Measurements from ENCODE around the gene GALNT2. TPM values are rescaled to one million over a fixed set of nuclear protein-coding genes. Genes with fewer than 3 reads are reported as not detected.

GALNT2 gene
- polyA plus RNA-seq, 3 donors, result 19.6 to 25.6 (median 23.4) TPM

DNA sequence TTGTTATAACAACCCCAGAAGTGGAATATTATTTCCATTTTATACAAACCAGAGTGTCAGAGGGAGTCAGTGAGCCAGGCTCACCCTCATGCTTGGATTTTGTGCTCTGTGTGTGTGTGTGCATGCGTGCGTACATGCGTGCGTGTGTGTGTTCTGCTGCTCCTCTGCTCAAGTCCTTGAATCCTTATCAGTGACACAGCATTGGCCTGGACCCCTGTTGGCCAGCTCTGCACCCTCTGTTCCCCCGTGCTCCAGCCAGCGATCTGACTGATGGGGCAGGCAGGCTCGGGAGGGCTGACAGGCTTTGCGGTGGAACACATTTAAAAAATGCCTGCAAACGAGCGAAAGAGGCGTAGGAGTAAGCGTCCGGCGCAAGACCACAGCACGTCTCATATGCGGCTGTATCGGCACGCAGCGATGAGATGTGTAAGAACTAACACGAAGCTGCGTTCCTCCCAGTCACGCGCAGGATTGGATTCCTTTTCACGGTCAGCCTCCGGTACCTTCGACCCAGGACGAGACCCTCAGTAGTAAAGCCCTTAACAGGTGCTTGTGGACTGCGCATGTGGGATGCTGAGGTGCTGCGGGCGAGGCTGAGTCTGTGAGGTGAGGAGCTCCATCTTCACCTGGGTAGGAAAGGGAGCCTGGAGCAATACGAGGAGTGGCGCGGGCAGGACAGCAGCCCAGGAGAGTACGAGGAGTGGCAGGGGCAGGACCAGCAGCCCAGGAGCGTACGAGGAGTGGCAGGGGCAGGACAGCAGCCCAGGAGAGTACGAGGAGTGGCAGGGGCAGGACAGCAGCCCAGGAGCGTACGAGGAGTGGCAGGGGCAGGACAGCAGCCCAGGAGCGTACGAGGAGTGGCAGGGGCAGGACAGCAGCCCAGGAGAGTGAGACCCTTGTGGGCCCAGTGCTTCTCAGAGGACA, 130.9 kb downstream of the GALNT2 start:
- no peak overlapping the region for H3K4me3 Mint-ChIP-seq
- Histone ChIP-seq H2AFZ (ENCODE audit: insufficient read depth, low read depth, low read length, poor library complexity, severe bottlenecking) (no peak overlapping the region), H3K36me3 (replicated peaks in 1 of 2; ENCODE audit: control insufficient read depth in 1 of 2, insufficient read depth in 2 of 2, low read length in 2 of 2) (peaks cover 8 to 50% of the 10 kb centered on the region in 2 donors), H3K27ac (ENCODE audit: low read depth in 1 of 2, low read length in 2 of 2) (no peak overlapping the region), H3K4me3 (replicated peaks in 1 of 3; ENCODE audit: low read depth in 2 of 3, low read length in 3 of 3) (no peak overlapping the region), H3K9ac (ENCODE audit: insufficient read depth, low read length, poor library complexity, severe bottlenecking) (no peak overlapping the region), H3K27me3 (ENCODE audit: control insufficient read depth in 2 of 2, insufficient read depth in 2 of 2, low read length in 2 of 2) (no peaks in the 10 kb centered on the region), H4K20me1 (ENCODE audit: insufficient read depth, low read length) (peaks cover 21% of the 10 kb centered on the region), H3K4me1 (ENCODE audit: control insufficient read depth in 1 of 2, insufficient read depth in 2 of 2, low read length in 2 of 2) (no peaks in the 10 kb centered on the region), H3K9me3 (replicated peaks in 1 of 2; ENCODE audit: control insufficient read depth in 1 of 2, insufficient read depth in 1 of 2, low read length in 2 of 2) (no peaks in the 10 kb centered on the region), H3K79me2 (ENCODE audit: insufficient read depth, low read length) (peaks cover 25% of the 10 kb centered on the region), H3K4me2 (replicated peaks; ENCODE audit: extremely low read depth, low read length, poor library complexity, severe bottlenecking) (no peak overlapping the region)
- H3K27ac Mint-ChIP-seq, result peak overlapping the region in 3 of 7 donors; percentile 22 to 56 (median 49)
- peaks cover 0 to 2% (median 0%) of the 10 kb centered on the region in 7 donors for H3K9me3 Mint-ChIP-seq
- intact Hi-C loops (cut with micrococcal nuclease), result no loop called here
- no peaks in the 10 kb centered on the region for H3K4me1 Mint-ChIP-seq
- TF ChIP-seq, protein P1, sequence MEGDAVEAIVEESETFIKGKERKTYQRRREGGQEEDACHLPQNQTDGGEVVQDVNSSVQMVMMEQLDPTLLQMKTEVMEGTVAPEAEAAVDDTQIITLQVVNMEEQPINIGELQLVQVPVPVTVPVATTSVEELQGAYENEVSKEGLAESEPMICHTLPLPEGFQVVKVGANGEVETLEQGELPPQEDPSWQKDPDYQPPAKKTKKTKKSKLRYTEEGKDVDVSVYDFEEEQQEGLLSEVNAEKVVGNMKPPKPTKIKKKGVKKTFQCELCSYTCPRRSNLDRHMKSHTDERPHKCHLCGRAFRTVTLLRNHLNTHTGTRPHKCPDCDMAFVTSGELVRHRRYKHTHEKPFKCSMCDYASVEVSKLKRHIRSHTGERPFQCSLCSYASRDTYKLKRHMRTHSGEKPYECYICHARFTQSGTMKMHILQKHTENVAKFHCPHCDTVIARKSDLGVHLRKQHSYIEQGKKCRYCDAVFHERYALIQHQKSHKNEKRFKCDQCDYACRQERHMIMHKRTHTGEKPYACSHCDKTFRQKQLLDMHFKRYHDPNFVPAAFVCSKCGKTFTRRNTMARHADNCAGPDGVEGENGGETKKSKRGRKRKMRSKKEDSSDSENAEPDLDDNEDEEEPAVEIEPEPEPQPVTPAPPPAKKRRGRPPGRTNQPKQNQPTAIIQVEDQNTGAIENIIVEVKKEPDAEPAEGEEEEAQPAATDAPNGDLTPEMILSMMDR (IDR thresholded peaks at IDR 0.05), result no peak
- 98% methylated on average over 35 of the region's 41 CpGs for WGBS (ENCODE audit: insufficient coverage)
- H3K27me3 Mint-ChIP-seq (ENCODE audit: low read depth in 3 of 3), result peaks cover 0 to 5% (median 1%) of the 10 kb centered on the region in 3 donors
- peaks cover 38 to 41% of the 10 kb centered on the region in 2 donors for H3K36me3 Mint-ChIP-seq
- DNase-seq, result no peak

DNA sequence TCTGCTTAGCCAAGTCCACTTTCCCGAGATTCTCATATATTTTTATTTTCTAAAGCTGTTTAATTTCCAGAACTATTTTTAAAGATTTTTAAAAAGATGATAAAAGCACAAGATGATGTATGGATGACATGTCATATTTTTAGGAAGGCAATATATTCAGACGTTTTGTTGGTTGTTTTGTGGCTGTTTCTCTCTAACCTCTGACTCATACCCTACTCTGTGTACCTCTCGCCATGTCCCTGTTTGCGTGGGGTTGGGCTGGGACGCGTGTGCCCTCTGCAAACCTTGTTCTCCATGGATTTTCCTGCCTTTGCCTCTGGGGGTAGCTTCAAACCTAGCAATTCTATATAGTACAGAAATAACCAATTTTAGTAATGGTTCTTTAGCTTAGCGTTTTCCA, 132.0 kb downstream of the GALNT2 start:
- intact Hi-C loops (cut with micrococcal nuclease), result no loop called here
- no CpG with 5 or more reads among the region's 7 CpGs for WGBS (ENCODE audit: insufficient coverage)
- no peaks in the 10 kb centered on the region for H3K4me1 Mint-ChIP-seq
- H3K4me1 ChIP-seq (ENCODE audit: control insufficient read depth in 1 of 2, insufficient read depth in 2 of 2, low read length in 2 of 2), result no peaks in the 10 kb centered on the region
- no peak for DNase-seq
- no peaks in the 10 kb centered on the region for H3K9me3 Mint-ChIP-seq
- no peaks in the 10 kb centered on the region for H3K27me3 ChIP-seq (ENCODE audit: control insufficient read depth in 2 of 2, insufficient read depth in 2 of 2, low read length in 2 of 2)
- peaks cover 21% of the 10 kb centered on the region for H3K79me2 ChIP-seq (ENCODE audit: insufficient read depth, low read length)
- H3K36me3 Mint-ChIP-seq, result peaks cover 39 to 42% of the 10 kb centered on the region in 2 donors
- H2AFZ ChIP-seq (ENCODE audit: insufficient read depth, low read depth, low read length, poor library complexity, severe bottlenecking), result no peak overlapping the region
- no peak overlapping the region for H3K27ac ChIP-seq (ENCODE audit: low read depth in 1 of 2, low read length in 2 of 2)
- H3K36me3 ChIP-seq (replicated peaks in 1 of 2; ENCODE audit: control insufficient read depth in 1 of 2, insufficient read depth in 2 of 2, low read length in 2 of 2), result peaks cover 19 to 61% of the 10 kb centered on the region in 2 donors
- no peak overlapping the region for H3K4me3 Mint-ChIP-seq
- no peak overlapping the region for H3K4me3 ChIP-seq (replicated peaks in 1 of 3; ENCODE audit: low read depth in 2 of 3, low read length in 3 of 3)
- H3K9me3 ChIP-seq (replicated peaks in 1 of 2; ENCODE audit: control insufficient read depth in 1 of 2, insufficient read depth in 1 of 2, low read length in 2 of 2), result no peaks in the 10 kb centered on the region
- peaks cover 23% of the 10 kb centered on the region for H4K20me1 ChIP-seq (ENCODE audit: insufficient read depth, low read length)
- peaks cover 0 to 5% (median 1%) of the 10 kb centered on the region in 3 donors for H3K27me3 Mint-ChIP-seq (ENCODE audit: low read depth in 3 of 3)
- no peak overlapping the region for H3K4me2 ChIP-seq (replicated peaks; ENCODE audit: extremely low read depth, low read length, poor library complexity, severe bottlenecking)
- H3K27ac Mint-ChIP-seq, result peak overlapping the region in 1 of 7 donors; percentile 16
- no peak overlapping the region for H3K9ac ChIP-seq (ENCODE audit: insufficient read depth, low read length, poor library complexity, severe bottlenecking)
- TF ChIP-seq, protein P1 (IDR thresholded peaks at IDR 0.05), result no peak

All from CD14-positive monocyte (primary cell).